Mammary epithelial cell (primary cell): Measurements from ENCODE around the gene YAF2.

Experiments
- CTCF ChIP-seq, 2 donors: IDR thresholded peaks in 1 of 2; conservative IDR thresholded peaks in 1 of 2; 2 replicates each; pipeline ENCODE4 v1.5.1; 2011 to 2012; ENCODE audit warnings: inconsistent platforms in 2 of 2, low read length in 2 of 2, mild to moderate bottlenecking in 2 of 2, control low read depth in 1 of 2, low read depth in 1 of 2; ENCODE audit not compliant: insufficient read depth in 1 of 2; ENCODE audit errors: extremely low read depth in 1 of 2
- EZH2 ChIP-seq: IDR thresholded peaks from 2 replicates; pipeline ENCODE4 v1.6.1; 2012; ENCODE audit warnings: low read length, inconsistent platforms, borderline replicate concordance

DNA sequence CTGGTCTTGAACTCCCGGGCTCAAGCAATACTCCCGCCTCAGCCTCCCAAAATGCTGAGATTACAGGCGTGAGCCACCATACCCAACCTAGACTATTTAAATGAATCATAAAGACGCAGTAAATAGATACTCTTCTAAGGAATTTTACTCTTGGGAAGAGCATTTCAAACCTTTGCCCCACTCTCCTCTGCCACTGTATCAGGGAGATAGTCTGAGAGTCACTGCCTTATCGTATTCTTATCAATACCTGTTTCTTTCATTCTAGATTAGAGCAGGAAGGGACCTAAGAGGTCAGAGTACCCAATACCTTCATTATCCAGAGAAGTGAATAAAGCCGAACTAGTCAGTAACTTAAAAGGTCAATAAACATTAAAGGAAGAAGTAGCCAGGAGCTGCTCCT, 109.2 kb downstream of the YAF2 start:
- TF ChIP-seq EZH2: no peak
- no peak for TF ChIP-seq CTCF (conservative IDR thresholded peaks at IDR 0.05 in 1 of 2, IDR thresholded peaks at IDR 0.05 in 1 of 2; ENCODE audit: extremely low read depth in 1 of 2, insufficient read depth in 1 of 2, low read depth in 1 of 2, low read length in 2 of 2)
